GM12872 (cell line): ENCODE measurements around the gene TCEA2.

Source experiments
- CTCF ChIP-seq: IDR thresholded peaks from 3 replicates; pipeline ENCODE4 v1.5.1; 2011; ENCODE audit warnings: low read depth, mild to moderate bottlenecking, low read length, moderate library complexity; ENCODE audit not compliant: insufficient read depth

Gene TCEA2

GRCh38 chr20:64048402-64049044, 14.5 kb upstream of the TCEA2 start:
- TF ChIP-seq CTCF, result no peak

GRCh38 chr20:64049060-64049877, 13.7 kb upstream of the TCEA2 start, which contains the start of gene SOX18:
Gene SOX18, minus strand, starts transcription at chr20:64049639. Its CDS starts 123 bp downstream, at chr20:64049516.
- no peak for TF ChIP-seq CTCF

GRCh38 chr20:64049878-64050260, 13.1 kb upstream of the TCEA2 start:
- TF ChIP-seq CTCF, result no peak

GRCh38 chr20:64050261-64051032, 12.6 kb upstream of the TCEA2 start:
- no peak for TF ChIP-seq CTCF

- TF ChIP-seq CTCF, result no peak
Observed at GRCh38 chr20:64051033-64051452, 12.0 kb upstream of the TCEA2 start.

GRCh38 chr20:64051561-64052325, 11.3 kb upstream of the TCEA2 start:
- TF ChIP-seq CTCF, result no peak
